Left lung (tissue), 10 donors: ENCODE data around the gene FMN1. TPM values are rescaled to one million over a fixed set of nuclear protein-coding genes. Genes with fewer than 3 reads are reported as not detected.

Experiments
- ATAC-seq: fragments of 200-7000 bp; cut with Tn5 transposase; one replicate; pipeline ENCODE4 v1.9.1; 2020; ENCODE audit warnings: moderate library complexity
- DNase-seq, 4 donors: peaks; one replicate each; pipeline ENCODE4 v3.0.0-alpha.2; 2013 to 2020
- H3K27ac ChIP-seq, 2 donors: fragments of 200-600 bp; sonication (generic) in 1 of 2; one replicate each; pipeline versions ENCODE4 v1.5.0 to v1.8.0; 2020 to 2021
- H3K27me3 ChIP-seq, 2 donors: fragments of 200-600 bp; sonication (generic) in 1 of 2; one replicate each; pipeline versions ENCODE4 v1.5.0 to v1.8.0; 2020 to 2021
- H3K36me3 ChIP-seq, 2 donors: fragments of 200-600 bp; sonication (generic) in 1 of 2; one replicate each; pipeline versions ENCODE4 v1.5.0 to v1.8.0; 2020 to 2021
- H3K4me1 ChIP-seq, 2 donors: fragments of 200-600 bp; one replicate each; pipeline ENCODE4 v1.8.0; 2021
- H3K4me3 ChIP-seq, 2 donors: fragments of 200-600 bp; sonication (generic) in 1 of 2; one replicate each; pipeline versions ENCODE4 v1.5.0 to v1.8.0; 2020 to 2021; ENCODE audit warnings: mild to moderate bottlenecking in 1 of 2
- H3K9me3 ChIP-seq, 2 donors: fragments of 200-600 bp; sonication (generic) in 1 of 2; one replicate each; pipeline versions ENCODE4 v1.5.0 to v1.8.0; 2020 to 2021
- CTCF ChIP-seq, 2 donors: fragments of 200-600 bp; sonication (generic) in 1 of 2; IDR thresholded peaks; one replicate each; pipeline versions ENCODE4 v1.5.0 to v1.8.0; 2021; ENCODE audit warnings: antibody characterized with exemption in 2 of 2
- intact Hi-C, 2 donors: fragments of 100-400 bp; cut with DNase I; formaldehyde crosslinking; loops; one replicate each; pipeline versions ENCODE4 v1.11.2 to v1.14.2; 2022
- polyA plus RNA-seq, 6 donors: library from polyadenylated mRNA; unstranded; fragments of 120-200 nt; gene quantifications; one replicate each; pipeline ENCODE4 v1.2.1, GENCODE V29; 2013; ENCODE audit not compliant: insufficient read length in 6 of 6
- total RNA-seq, 2 donors: library from RNA; stranded (reverse); fragmentation: NEBNext Ultra II Directional; extraction: Animal tissue kit (Norgen Biotek cat#: 25700); gene quantifications; one replicate each; pipeline ENCODE4 v1.2.1, GENCODE V29; 2021
- donor health status: DM: no; HTN: yes; CAD: no.
- donor health status: DM: no; HTN: no; CAD: no.

FMN1 gene
- total and polyA plus RNA-seq, 8 donors, result 4.6 to 45.2 (median 8.4) TPM

DNA sequence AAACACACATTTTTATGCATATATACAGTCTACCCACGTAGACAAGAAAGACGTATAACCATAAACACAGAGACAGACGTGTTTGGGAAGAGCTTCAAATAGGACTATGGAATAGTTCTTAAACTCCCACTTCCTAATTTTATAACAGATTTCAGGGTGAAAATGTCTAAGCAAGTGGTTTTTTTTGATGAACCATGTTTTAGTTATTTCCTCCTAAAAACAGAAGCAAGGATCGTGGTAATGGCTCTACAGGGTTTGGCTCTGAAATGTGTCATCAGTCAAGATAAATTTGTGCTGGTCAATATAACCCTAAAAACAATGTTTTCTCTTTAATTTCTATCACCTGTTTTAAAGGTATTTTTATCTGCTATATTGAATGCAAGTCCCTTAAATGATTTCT, 58.2 kb downstream of the FMN1 start:
- H3K9me3 ChIP-seq, result no peaks in the 10 kb centered on the region
- no peaks in the 10 kb centered on the region for H3K36me3 ChIP-seq
- H3K4me3 ChIP-seq, result no peak overlapping the region
- ATAC-seq, result no peak
- no peaks in the 10 kb centered on the region for H3K27me3 ChIP-seq
- intact Hi-C loops, result loop anchor here in 1 of 2 donors (10.0 kb wide), 1 partner anchor 112 kb away; no protein-coding TSS in a partner anchor
- H3K27ac ChIP-seq, result peak overlapping the region in 1 of 2 donors; percentile 13
- no peak for DNase-seq
- H3K4me1 ChIP-seq, result peaks cover 9 to 54% of the 10 kb centered on the region in 2 donors
- no peak for TF ChIP-seq CTCF (IDR thresholded peaks at IDR 0.05)

- H3K9me3 ChIP-seq, result no peaks in the 10 kb centered on the region
- no peaks in the 10 kb centered on the region for H3K27me3 ChIP-seq
- ATAC-seq (peak; percentile 67), DNase-seq (no peak)
- H3K36me3 ChIP-seq, result no peaks in the 10 kb centered on the region
- peaks cover 9 to 54% of the 10 kb centered on the region in 2 donors for H3K4me1 ChIP-seq
- intact Hi-C loops, result loop anchor here in 1 of 2 donors (10.0 kb wide), 1 partner anchor 111 kb away; no protein-coding TSS in a partner anchor
- H3K4me3 ChIP-seq, result no peak overlapping the region
- peak overlapping the region in 1 of 2 donors; percentile 46 for H3K27ac ChIP-seq
- TF ChIP-seq CTCF (IDR thresholded peaks at IDR 0.05), result no peak
Observed at GRCh38 chr15:33135355-33135781, 59.1 kb downstream of the FMN1 start.

DNA sequence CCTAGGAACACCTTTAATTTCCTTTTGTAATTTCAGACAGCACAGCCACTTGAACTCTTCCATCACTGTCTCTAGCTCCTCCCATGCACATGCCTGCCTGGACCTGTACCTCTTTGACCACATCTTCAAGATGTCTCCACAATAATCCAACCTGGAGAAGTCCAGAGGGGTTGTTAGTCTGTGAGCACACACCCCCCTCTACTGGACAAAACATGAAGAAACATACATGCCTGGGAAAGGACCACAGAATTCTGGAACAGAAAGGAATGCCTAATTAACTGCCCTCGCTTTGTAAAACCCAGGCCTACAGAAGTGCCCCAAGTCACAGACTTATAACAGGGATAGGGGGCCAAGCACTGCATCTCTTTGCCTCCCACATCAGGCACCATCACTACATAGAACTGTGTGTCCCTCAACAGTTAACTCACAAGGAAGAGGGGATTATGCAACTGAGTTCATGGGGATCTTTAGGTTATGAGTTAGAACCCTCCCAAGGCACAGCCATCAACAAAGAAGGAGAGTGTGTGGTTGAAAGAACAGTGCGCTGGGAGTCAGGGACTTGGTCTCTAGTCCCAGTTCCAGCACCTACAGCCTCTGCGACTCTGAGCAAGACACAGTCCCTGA, 61.7 kb downstream of the FMN1 start:
- H3K27ac ChIP-seq, result no peak overlapping the region
- ATAC-seq (peak; percentile 81), DNase-seq (peak in 1 of 4 donors; percentile 64)
- no peak overlapping the region for H3K4me3 ChIP-seq
- no peaks in the 10 kb centered on the region for H3K27me3 ChIP-seq
- no peaks in the 10 kb centered on the region for H3K9me3 ChIP-seq
- peaks cover 9 to 48% of the 10 kb centered on the region in 2 donors for H3K4me1 ChIP-seq
- peak; percentile 49 to 53 for TF ChIP-seq CTCF (IDR thresholded peaks at IDR 0.05)
- intact Hi-C loops, result loop anchor here in 1 of 2 donors (10.0 kb wide), 1 partner anchor 108 kb away; no protein-coding TSS in a partner anchor
- no peaks in the 10 kb centered on the region for H3K36me3 ChIP-seq

- ATAC-seq, result no peak
- DNase-seq, result no peak
- Histone ChIP-seq H3K9me3 (no peaks in the 10 kb centered on the region), H3K4me1 (peaks cover 9 to 46% of the 10 kb centered on the region in 2 donors), H3K27ac (no peak overlapping the region), H3K4me3 (no peak overlapping the region), H3K27me3 (no peaks in the 10 kb centered on the region), H3K36me3 (no peaks in the 10 kb centered on the region)
- TF ChIP-seq CTCF (IDR thresholded peaks at IDR 0.05), result no peak
- intact Hi-C loops, result loop anchor here in 1 of 2 donors (10.0 kb wide), 1 partner anchor 107 kb away; no protein-coding TSS in a partner anchor
Observed at GRCh38 chr15:33132233-33132580, 62.3 kb downstream of the FMN1 start.

GRCh38 chr15:33131552-33132232, 62.8 kb downstream of the FMN1 start:
- no peaks in the 10 kb centered on the region for H3K27me3 ChIP-seq
- H3K36me3 ChIP-seq, result no peaks in the 10 kb centered on the region
- no peak overlapping the region for H3K4me3 ChIP-seq
- no peak overlapping the region for H3K27ac ChIP-seq
- peaks cover 9 to 46% of the 10 kb centered on the region in 2 donors for H3K4me1 ChIP-seq
- no peak for TF ChIP-seq CTCF (IDR thresholded peaks at IDR 0.05)
- ATAC-seq (peak; percentile 6), DNase-seq (no peak)
- intact Hi-C loops, result loop anchor here in 1 of 2 donors (10.0 kb wide), 1 partner anchor 107 kb away; no protein-coding TSS in a partner anchor
- H3K9me3 ChIP-seq, result no peaks in the 10 kb centered on the region
